HTR-8/SVneo (cell line): ENCODE measurements around the gene TSSC4.

Source experiments
- DNase-seq: peaks from one replicate; pipeline ENCODE4 v3.0.0; 2011; ENCODE audit warnings: low spot score, mixed read lengths; ENCODE audit not compliant: insufficient read length
- FAIRE-seq: peaks from 2 replicates; lab custom pipeline; 2011; peaks lifted over from hg19 to GRCh38; lab: Jason Lieb, UNC

Gene TSSC4

DNA sequence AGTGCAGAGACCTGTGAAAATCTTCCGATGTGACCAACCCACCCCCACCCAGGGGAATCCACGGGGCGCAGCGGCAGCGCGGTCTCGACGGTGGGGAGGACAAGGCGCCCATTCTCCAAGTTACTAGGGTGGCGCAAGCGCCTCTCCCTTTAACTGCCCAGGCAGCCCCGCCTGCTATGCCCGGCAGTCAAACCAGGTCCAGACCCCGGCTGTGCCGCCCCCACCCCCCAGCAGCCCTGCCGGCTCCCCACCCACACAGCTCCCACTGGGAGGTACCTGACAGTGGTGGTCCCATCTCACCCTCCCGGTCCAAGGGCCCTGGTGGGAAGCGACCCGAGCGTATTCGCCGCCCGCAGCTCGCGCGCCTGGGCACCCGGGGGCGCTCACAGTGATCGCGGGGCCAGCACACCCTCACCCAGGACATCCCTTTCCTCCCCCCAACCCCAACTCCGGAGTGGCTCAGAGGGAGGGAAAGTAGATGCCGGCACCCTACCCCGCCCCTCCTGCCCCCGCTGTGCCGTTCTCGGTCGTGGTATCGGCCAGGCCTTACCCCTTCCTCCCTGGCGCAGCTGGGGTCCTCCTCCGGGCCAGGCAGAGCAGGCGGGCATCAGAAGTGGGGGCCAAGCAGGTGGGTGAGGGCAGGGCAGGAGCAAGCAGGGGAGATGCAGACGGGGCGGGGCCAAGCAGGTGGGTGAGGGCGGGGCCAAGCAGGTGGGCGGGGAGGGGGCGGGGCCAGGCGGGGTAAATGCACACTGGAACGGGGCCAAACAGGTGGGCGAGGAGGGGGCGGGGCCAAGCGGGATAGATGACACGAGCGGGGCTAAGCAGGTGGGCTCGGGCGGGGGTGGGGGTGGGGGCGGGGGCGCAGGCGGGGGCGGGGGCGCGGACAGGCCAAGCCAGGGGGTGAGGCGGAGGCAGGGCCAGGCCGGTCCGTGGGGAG lies 43.6 kb downstream of the TSSC4 start, which contains the start of gene TRPM5:
TSS of gene TRPM5 (minus strand) at position 634 of the 940 bp plus-strand sequence. CDS start 21,478 bp downstream, outside the sequence.
- DNase-seq (no peak), FAIRE-seq (no peak)

GRCh38 chr11:2444821-2445745 lies 44.5 kb downstream of the TSSC4 start, which contains the start of gene KCNQ1:
Gene KCNQ1, plus strand, starts transcription at chr11:2445008. Its CDS starts 91 bp downstream, at chr11:2445099.
- FAIRE-seq (peak; percentile 38), DNase-seq (peak; percentile 84)

DNA sequence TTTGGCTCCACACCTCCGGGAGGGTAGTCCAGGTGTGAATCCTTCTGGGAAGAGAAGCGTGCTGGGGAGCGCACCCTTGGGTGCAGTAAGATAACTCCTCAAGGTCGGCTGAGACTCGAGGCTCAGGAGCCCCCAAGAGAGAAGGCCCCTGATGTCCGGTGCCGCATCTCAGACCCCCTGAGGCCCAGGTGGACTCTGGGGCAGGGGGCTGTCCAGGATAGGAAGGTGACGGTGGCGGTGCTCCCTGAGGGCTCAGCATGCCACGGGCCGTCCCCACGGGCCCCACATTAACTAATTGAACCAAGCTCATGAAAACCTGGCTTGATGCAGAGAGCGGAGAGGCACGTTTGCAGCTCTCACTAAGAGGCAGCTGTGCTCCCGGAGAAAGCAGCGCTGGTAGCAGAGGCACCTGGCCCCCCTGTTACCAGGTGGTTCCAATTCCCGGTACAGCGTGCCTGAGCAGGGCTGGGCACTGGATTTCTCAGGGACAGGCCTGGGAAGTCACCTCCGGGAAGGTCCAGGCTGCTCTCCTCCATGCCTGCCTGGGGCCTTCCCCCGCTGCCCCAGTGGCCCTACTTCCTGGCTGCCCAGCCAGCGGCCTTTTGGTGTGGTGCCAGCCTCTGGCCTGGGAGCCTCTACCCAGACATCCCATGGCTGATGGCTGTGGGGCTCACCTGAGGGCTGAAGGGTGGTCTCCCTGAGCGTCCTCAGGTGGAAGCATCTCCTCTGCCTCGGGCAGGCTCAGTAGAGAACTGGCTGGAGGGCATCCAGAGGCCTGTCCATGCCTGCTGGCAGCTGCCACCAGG lies 45.4 kb downstream of the TSSC4 start:
- FAIRE-seq (no peak), DNase-seq (no peak)

DNA sequence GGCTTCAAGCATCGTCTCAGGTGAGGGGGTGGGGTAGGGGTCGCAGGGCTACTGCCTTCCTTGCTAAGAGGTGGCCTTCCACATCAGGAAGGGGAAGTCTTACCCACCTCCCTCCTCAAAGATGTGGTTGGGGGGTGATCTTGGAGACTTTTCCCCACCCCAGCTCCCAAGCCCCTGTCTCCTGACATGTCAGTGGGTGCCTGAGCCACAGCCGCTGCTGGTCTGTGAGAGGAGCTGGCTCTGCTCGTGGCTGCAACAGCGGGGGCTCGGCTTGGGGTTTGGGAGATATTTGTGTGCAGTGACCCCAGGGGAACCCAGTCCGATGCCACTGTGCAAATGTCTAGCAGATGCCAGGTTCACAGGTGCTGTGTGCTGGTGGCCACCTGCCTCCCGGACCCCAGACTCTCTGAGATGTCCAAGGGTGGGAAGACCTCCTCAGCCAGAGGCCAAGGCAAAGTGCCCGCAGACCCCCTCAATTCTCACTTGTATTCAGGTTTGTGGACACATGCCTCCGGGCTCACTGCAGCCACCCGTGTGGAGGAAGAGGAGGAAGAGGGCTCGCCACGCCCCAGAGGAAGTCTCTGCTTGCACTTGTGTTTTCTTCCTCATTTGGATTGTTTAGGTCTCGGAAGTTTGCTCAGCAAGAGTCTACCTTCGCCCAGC lies 46.2 kb downstream of the TSSC4 start:
- DNase-seq (no peak), FAIRE-seq (no peak)

DNA sequence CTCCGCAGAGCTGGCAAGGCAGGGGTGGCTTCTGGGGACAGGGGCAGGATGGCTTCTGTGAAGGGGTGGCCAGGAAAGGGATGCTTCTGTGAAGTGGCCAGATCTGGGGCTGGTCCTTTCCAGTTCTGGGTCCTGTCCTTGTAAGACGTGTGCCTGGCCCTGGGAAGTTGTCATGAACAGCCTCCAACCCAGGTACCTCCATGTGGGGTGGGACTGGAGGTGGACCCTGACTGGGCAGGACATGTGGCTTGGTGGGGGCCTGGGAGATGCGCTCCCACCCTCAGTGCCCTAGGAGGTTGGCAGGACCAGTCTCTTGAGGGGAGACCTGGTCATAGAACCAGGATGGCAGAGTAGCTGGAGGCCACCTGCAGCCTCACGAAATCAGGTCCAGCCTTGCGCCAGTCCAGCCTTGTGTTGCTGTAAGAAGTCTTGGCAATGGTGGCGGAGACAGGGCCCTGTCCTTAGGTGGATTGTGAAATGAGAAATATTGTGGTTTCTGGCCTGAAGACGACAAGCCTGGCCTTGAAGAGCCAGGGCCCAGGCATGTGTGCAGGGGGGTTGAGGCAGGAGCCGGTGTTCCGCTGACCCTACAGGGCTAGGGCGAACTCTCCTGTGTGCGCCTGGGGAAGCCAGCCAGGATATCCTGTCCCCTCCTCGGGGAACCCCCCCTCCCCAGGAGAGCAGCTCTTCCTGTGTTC lies 46.9 kb downstream of the TSSC4 start:
- no peak for FAIRE-seq
- DNase-seq = no peak

GRCh38 chr11:2447951-2448650 lies 47.6 kb downstream of the TSSC4 start:
- DNase-seq (no peak), FAIRE-seq (no peak)

DNA sequence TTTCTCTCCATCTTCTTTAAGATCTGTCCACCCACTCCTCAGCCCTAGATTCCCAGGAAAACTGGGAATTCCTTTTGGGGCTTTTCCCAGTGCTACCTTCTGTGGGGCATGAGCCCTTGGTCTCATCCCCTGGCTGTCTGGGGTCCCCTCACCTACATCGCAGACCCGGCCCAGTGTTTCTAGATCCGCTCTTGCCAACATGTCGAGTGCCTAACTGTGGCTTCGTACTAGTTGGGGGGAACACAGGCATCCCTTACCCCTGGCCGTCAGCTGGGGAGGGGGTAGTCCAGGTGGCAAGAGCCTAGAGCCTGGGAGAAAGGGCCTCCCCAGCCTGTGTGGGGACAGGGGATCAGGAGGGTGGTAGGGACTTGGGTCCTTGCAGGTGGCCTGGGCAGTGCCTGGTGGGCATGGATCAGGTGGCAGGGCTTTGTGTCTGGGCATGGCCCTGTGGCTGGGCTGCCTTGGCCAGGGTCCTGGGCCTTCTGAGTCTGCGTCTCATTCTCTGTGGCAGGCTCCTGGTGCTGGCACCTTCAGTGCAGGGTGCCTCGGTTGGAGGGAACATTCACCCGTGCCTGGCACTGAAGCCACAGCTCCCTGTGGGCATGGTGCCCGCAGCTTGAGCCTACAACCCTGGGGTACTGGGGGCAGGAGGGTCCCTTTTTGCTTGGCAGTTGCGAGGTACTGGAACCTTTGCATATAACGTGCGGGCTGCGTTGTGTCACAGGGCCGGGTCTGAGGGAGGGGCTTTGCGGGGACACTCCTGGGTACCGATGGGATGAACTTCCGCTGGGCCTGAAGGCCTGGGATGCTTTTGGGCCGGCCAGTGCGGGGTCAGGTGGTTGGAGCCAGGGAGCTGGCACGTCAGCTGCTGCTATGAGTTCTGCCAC lies 48.4 kb downstream of the TSSC4 start:
- FAIRE-seq (no peak), DNase-seq (no peak)

DNA sequence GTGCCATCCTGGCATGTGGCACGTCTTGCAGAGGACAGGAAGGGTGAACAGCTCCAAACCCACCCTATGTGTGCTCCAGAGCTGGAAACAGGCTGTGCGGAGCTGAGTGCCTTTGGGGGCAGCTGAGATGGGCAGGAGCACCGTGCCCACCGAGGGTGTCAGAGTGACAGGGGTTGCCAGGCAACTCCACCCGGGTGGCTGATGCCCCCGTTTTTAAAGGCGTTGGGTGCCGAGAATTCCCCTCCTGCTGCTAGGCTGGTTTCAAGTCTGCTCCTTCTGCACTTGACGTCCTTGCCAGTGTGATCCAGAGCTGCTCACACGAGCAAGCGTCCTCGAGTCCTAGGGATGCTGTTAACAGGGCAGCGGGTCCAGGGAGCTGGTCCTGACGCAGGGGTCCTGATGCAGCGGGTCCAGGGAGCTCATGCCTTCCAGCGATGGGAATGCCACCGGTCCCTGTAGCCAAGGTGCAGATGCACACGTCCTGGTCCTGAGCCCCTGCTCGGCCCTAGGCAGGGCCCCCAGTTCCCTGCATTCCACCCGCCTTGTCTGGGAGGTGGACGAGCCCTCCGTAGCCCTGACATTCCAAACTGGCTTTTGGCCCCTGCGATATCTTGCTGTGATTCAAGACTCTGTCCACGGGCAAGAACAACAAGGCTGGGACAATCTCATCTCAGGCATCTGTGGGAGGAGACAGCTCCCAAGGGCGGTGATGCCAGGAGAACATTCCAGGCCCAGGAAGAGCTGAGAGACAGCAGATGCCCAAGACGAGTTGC lies 49.2 kb downstream of the TSSC4 start:
- no peak for DNase-seq
- FAIRE-seq = no peak

DNA sequence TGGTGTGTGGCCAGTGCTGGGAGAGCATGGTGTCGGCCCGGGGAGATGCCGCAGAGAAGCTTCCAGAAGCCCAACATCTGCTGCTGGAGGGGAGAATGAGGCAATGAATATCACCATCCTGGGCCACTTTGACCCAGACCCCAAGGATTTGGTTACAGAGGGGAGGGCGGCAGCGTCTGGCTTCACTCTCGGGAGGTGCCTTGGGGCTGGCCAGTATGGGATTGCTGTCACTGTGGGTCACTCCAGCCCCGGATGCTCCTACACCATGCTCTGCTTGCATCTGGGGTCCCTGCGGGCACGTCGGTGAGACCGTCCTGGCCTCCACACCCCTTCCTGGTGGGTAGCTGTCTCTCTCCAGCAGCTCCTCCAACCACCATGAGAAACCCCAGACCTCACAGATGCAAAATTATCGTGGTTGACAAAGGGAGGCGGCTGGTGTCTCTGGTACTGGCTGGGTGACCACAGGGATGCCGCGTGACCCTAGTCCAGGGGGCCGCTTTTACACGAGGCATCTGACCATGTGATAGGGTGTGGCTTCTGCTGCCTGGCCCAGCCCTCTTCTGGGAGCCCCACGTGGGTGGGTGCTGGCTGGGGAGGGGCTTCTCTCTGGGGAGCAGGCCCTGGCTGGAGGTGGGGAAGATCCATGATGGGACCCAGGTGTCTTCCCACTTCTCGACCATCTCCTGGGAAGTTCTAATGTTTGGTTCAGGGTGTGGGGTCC lies 49.9 kb downstream of the TSSC4 start:
- FAIRE-seq (no peak), DNase-seq (no peak)

DNA sequence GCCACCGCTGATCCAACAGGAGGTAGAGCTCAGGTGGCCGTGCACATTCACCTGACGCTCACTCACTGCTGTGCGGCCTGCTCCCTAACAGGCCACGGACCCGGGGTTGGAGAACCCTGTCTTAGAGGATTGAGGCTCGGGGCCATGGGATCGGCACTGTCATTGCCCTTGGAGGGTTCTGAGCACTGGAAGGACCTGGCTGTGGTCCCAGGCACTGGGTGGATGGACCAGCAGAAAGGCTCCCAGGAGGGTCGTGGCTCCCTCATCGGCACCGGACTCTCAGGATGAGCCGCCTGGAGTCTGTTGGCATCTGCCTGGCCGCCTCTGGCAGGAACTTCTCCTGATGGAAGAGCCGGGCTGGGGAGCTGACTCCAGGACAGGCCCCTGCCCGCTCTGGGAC lies 50.8 kb downstream of the TSSC4 start:
- FAIRE-seq (no peak), DNase-seq (no peak)

- FAIRE-seq (no peak), DNase-seq (no peak)
Measured at GRCh38 chr11:2451916-2452315, 51.4 kb downstream of the TSSC4 start.

GRCh38 chr11:2452321-2453012 lies 51.9 kb downstream of the TSSC4 start:
- no peak for DNase-seq
- no peak for FAIRE-seq

DNA sequence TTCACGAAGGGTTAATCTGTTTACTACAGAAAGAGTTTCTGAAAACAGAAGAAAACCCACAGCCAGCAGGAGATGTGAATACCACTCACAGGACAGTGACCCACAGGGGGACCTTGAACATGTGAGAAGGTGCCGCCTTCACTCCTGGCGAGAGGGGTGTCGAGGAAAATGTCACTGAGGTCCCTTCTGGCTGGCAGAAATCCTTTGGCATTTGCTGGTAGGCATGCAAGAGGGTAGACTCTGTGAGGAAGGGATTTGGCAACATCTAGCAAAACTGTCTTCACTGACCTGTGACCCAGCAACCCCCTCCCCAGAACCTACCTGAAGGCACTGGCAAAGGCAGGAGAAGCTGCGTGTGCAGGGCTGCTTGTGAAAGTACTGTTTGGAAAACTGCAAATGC lies 52.9 kb downstream of the TSSC4 start:
- DNase-seq (no peak), FAIRE-seq (no peak)
